Endothelial cell (in vitro differentiated cells): ENCODE results near the gene APBA2. TPM values are rescaled to one million over a fixed set of nuclear protein-coding genes. Genes with fewer than 3 reads are reported as not detected.

Experiments used
- DNase-seq: peaks from one replicate; pipeline ENCODE4 v3.0.0; 2021; ENCODE audit warnings: low spot score
- H3K27ac Mint-ChIP-seq: one replicate; pipeline ENCODE4 v1.8.0; 2021; ENCODE audit warnings: mixed read lengths, inconsistent platforms; ENCODE audit not compliant: unreplicated experiment
- H3K27me3 Mint-ChIP-seq: one replicate; pipeline ENCODE4 v1.8.0; 2021; ENCODE audit warnings: mild to moderate bottlenecking, moderate library complexity, mixed read lengths, inconsistent platforms; ENCODE audit not compliant: unreplicated experiment
- H3K36me3 Mint-ChIP-seq: one replicate; pipeline ENCODE4 v1.8.0; 2021; ENCODE audit warnings: mild to moderate bottlenecking, low read depth, mixed read lengths, inconsistent platforms; ENCODE audit not compliant: unreplicated experiment
- H3K4me1 Mint-ChIP-seq: one replicate; pipeline ENCODE4 v1.8.0; 2021; ENCODE audit warnings: mild to moderate bottlenecking, mixed read lengths, inconsistent platforms; ENCODE audit not compliant: unreplicated experiment
- H3K4me3 Mint-ChIP-seq: one replicate; pipeline ENCODE4 v1.8.0; 2021; ENCODE audit warnings: mild to moderate bottlenecking, mixed read lengths, inconsistent platforms; ENCODE audit not compliant: unreplicated experiment
- H3K9me3 Mint-ChIP-seq: one replicate; pipeline ENCODE4 v1.8.0; 2021; ENCODE audit warnings: mixed read lengths, inconsistent platforms; ENCODE audit not compliant: unreplicated experiment
- total RNA-seq: library from RNA; stranded (reverse); fragmentation: NEBNext Ultra II Directional; extraction: Animal tissue kit (Norgen Biotek cat#: 25700); gene quantifications from one replicate; pipeline ENCODE4 v1.2.1, GENCODE V29; 2021; ENCODE audit not compliant: unreplicated experiment
- TF ChIP-seq, protein P1 (sequence below): fragments of 200-600 bp; sonication (generic); IDR thresholded peaks from one replicate; pipeline ENCODE4 v1.5.0; 2021; ENCODE audit warnings: antibody characterized with exemption; ENCODE audit not compliant: unreplicated experiment

APBA2 gene
- total RNA-seq, 1 donor from 2014 or later = 33.1 TPM

GRCh38 chr15:29123991-29124390, 238.2 kb downstream of the APBA2 start:
- TF ChIP-seq, protein P1, sequence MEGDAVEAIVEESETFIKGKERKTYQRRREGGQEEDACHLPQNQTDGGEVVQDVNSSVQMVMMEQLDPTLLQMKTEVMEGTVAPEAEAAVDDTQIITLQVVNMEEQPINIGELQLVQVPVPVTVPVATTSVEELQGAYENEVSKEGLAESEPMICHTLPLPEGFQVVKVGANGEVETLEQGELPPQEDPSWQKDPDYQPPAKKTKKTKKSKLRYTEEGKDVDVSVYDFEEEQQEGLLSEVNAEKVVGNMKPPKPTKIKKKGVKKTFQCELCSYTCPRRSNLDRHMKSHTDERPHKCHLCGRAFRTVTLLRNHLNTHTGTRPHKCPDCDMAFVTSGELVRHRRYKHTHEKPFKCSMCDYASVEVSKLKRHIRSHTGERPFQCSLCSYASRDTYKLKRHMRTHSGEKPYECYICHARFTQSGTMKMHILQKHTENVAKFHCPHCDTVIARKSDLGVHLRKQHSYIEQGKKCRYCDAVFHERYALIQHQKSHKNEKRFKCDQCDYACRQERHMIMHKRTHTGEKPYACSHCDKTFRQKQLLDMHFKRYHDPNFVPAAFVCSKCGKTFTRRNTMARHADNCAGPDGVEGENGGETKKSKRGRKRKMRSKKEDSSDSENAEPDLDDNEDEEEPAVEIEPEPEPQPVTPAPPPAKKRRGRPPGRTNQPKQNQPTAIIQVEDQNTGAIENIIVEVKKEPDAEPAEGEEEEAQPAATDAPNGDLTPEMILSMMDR = no peak
- H3K9me3 Mint-ChIP-seq = no peaks in the 10 kb centered on the region
- peaks cover 4% of the 10 kb centered on the region for H3K4me1 Mint-ChIP-seq
- H3K27me3 Mint-ChIP-seq = peaks cover 5% of the 10 kb centered on the region
- no peaks in the 10 kb centered on the region for H3K36me3 Mint-ChIP-seq
- no peak overlapping the region for H3K4me3 Mint-ChIP-seq
- no peak overlapping the region for H3K27ac Mint-ChIP-seq
- DNase-seq = no peak

DNA sequence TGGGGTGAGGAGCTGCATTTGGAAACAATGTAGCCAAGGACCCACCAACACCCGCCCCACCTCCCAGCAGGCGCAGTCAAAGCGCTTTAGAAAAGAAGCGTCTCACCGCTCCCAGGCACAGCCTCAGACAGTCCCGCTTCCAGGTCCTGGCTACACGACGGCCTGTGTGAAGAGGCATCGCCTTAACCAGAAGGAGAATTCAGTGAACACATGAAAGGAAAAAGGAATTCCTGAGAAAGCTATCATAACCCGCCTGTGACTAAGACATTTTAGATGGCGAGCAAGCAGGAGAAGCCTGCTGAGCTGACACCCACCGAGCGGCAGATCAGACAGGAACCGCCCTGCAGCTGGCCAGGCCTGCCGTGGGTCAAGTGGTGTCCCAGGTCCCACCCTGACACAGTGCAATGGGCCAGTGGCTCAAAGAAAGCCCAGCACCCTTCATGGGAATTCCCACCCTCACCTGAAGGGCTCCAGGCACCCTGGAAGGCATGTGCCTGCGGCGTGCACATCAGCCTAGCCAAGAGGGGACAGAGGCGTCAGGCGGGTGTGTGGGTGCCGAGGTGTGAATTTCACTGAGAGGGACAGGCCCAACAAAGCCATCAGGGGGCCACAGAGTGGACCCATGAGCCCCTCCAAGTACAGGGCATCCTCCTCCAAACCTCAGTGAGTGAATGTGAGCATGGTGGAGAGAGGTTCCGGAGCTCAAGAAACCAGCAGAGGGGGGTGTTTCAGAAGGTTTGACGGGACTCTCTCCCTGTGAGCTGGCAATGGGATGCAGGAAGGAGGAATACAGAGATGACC, 239.0 kb downstream of the APBA2 start:
- DNase-seq = no peak
- Mint-ChIP-seq H3K9me3 (no peaks in the 10 kb centered on the region), H3K36me3 (no peaks in the 10 kb centered on the region), H3K27ac (no peak overlapping the region), H3K4me1 (peaks cover 4% of the 10 kb centered on the region), H3K27me3 (peaks cover 5% of the 10 kb centered on the region), H3K4me3 (no peak overlapping the region)
- TF ChIP-seq, protein P1 = no peak

DNA sequence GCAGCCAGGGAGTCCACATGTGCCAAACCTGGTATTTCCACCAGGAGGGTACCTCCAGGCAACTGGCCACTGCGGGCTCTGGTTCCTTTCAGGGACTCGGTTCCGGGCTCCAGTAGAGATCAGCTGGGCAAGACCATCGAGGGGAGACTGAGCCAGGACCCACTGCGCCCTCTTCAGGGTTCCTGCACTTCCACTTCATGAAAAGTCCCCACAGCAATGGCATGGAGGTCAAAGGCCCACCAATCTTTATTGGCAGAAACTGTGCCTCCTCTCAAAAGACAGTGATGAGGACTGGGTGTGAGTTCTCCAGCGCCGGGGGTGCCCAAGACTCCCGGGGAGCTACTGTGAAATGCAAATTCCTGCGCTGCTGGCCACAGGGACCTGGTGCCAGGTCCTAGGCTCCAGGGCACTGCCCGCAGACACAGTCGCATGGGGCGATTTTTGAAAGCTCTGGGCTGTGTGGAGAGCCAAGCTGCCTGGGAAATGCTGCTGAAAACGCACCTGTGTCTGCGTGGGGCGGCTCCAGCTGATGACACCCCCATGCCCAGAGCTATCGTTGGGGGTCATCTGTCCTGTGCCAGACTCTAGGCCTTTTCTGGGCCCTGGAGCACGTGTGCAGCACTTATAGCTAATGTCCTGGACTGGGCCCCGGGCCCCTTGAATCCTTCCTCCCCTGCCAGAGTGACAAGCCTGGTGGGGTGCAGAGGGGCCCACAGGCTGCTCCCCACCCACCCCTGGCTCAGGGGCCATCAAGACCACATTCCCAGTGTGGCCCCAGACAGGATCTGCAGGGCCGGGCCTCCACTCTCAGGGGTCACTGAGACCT, 239.8 kb downstream of the APBA2 start:
- no peaks in the 10 kb centered on the region for H3K36me3 Mint-ChIP-seq
- H3K4me3 Mint-ChIP-seq = no peak overlapping the region
- no peak for DNase-seq
- peaks cover 4% of the 10 kb centered on the region for H3K4me1 Mint-ChIP-seq
- TF ChIP-seq, protein P1 = no peak
- no peak overlapping the region for H3K27ac Mint-ChIP-seq
- H3K9me3 Mint-ChIP-seq = no peaks in the 10 kb centered on the region
- H3K27me3 Mint-ChIP-seq = peaks cover 2% of the 10 kb centered on the region

DNA sequence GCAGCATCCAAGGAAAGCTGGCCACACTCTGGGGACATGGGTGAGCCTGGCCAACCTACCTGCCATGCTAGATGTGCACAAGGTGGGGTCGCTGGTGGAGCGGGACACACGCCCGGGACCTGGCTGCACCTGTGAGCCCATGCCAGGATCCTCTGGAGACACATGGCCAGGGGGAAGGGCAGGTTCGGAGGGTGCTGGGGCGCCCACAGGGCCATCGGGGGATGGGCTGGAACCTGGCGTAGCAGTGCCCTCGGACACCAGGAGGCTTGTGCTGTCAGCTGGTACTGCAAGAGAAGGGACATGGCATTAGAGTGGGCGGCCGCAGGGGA, 240.4 kb downstream of the APBA2 start:
- no peaks in the 10 kb centered on the region for H3K36me3 Mint-ChIP-seq

More for the DNA sequence above, 240.4 kb downstream of the APBA2 start:
- TF ChIP-seq, protein P1 = no peak
- peaks cover 4% of the 10 kb centered on the region for H3K4me1 Mint-ChIP-seq
- H3K27ac Mint-ChIP-seq = no peak overlapping the region
- DNase-seq = no peak
- H3K4me3 Mint-ChIP-seq = no peak overlapping the region
- peaks cover 2% of the 10 kb centered on the region for H3K27me3 Mint-ChIP-seq
- H3K9me3 Mint-ChIP-seq = no peaks in the 10 kb centered on the region
